Endodermal cell (in vitro differentiated cells): ENCODE measurements around the gene ANO3. TPM values are rescaled to one million over a fixed set of nuclear protein-coding genes. Genes with fewer than 3 reads are reported as not detected.

Experiments used
- DNase-seq: peaks from one replicate; pipeline ENCODE4 v3.0.0-alpha.2; 2017
- H3K27ac ChIP-seq: 2 replicates; pipeline ENCODE4 v1.5.1; 2013; ENCODE audit warnings: mild to moderate bottlenecking, low read depth, low read length, moderate library complexity
- H3K27me3 ChIP-seq: 2 replicates; pipeline ENCODE4 v1.6.1; 2013; ENCODE audit warnings: mild to moderate bottlenecking, low read length, moderate library complexity; ENCODE audit not compliant: insufficient read depth, control insufficient read depth, poor library complexity, severe bottlenecking
- H3K36me3 ChIP-seq: 2 replicates; pipeline ENCODE4 v1.7.0; 2013; ENCODE audit warnings: mild to moderate bottlenecking, low read length, moderate library complexity; ENCODE audit not compliant: control insufficient read depth, insufficient read depth
- H3K4me1 ChIP-seq: one replicate; pipeline ENCODE4 v1.7.0; 2013; ENCODE audit warnings: low read length; ENCODE audit not compliant: control insufficient read depth, insufficient read depth
- H3K4me3 ChIP-seq: 2 replicates; pipeline ENCODE4 v1.5.1; 2013; ENCODE audit warnings: mild to moderate bottlenecking, low read length, moderate library complexity
- H3K9ac ChIP-seq: 2 replicates; pipeline ENCODE4 v1.6.1; 2013; ENCODE audit warnings: mild to moderate bottlenecking, low read length, moderate library complexity; ENCODE audit not compliant: poor library complexity, severe bottlenecking; ENCODE audit errors: extremely low read depth
- H3K9me3 ChIP-seq: 2 replicates; pipeline ENCODE4 v1.6.1; 2013; ENCODE audit warnings: mild to moderate bottlenecking, low read length, moderate library complexity; ENCODE audit not compliant: control insufficient read depth
- H3K27ac Mint-ChIP-seq: 2 replicates; pipeline ENCODE4 v1.8.0; 2020; ENCODE audit warnings: mixed read lengths
- H3K27me3 Mint-ChIP-seq: 2 replicates; pipeline ENCODE4 v1.8.0; 2021; ENCODE audit warnings: mild to moderate bottlenecking, mixed read lengths; ENCODE audit not compliant: insufficient read depth
- H3K36me3 Mint-ChIP-seq: 2 replicates; pipeline ENCODE4 v1.8.0; 2020; ENCODE audit warnings: low read depth, mixed read lengths
- H3K4me1 Mint-ChIP-seq: 2 replicates; pipeline ENCODE4 v1.8.0; 2020; ENCODE audit warnings: mixed read lengths
- H3K4me3 Mint-ChIP-seq: 2 replicates; pipeline ENCODE4 v1.8.0; 2020; ENCODE audit warnings: mild to moderate bottlenecking, moderate library complexity, mixed read lengths
- H3K9me3 Mint-ChIP-seq: 2 replicates; pipeline ENCODE4 v1.8.0; 2020; ENCODE audit warnings: mild to moderate bottlenecking, mixed read lengths
- WGBS, 2 experiments: methylation state at CpG; one replicate each; pipeline versions ENCODE4 v1.1.5 to v1.1.7; 2013; ENCODE audit warnings: missing lambda C conversion rate in 2 of 2, mixed read lengths in 1 of 2; ENCODE audit not compliant: insufficient coverage in 1 of 2, insufficient read length in 1 of 2; 5-methylcytosine and 5-hydroxymethylcytosine counted together
- total RNA-seq, 2 donors: library from RNA; stranded (reverse); fragmentation: NEBNext Ultra II Directional in 1 of 2; extraction: Animal tissue kit (Norgen Biotek cat#: 25700) in 1 of 2; gene quantifications; 2 replicates in 1 of 2; 3 replicates in 1 of 2; pipeline ENCODE4 v1.2.1, GENCODE V29; 2021
- TF ChIP-seq, protein P1 (sequence below): fragments of 200-600 bp; sonication (generic); conservative IDR thresholded peaks from 2 replicates; pipeline ENCODE4 v1.5.0; 2021; ENCODE audit warnings: antibody characterized with exemption, mild to moderate bottlenecking

ANO3 gene
- total RNA-seq, 2 donors from 2014 or later, result not detected

DNA sequence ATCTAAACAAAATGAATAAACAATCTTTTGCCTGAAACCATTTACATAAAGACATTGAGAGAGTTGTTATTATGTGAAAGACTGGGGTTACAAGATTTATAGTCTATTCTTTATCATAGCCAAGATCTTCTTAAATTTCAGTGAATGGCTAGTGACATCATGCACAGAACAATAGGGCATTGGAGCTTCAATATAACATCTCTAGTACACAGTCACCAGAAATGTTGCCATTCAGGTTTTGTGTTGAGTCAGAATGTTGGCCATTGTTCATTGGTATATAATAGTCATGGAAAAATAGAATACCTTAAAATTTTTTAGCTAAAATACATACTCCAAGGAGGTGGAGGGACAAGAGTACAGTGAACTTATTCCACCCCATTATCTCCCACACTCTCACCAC lies 345.6 kb downstream of the ANO3 start:
- H3K27ac Mint-ChIP-seq, result no peak overlapping the region
- Histone ChIP-seq H3K36me3 (no peaks in the 10 kb centered on the region), H3K9ac (no peak overlapping the region), H3K4me3 (no peak overlapping the region), H3K27ac (no peak overlapping the region), H3K9me3 (no peaks in the 10 kb centered on the region), H3K4me1 (no peaks in the 10 kb centered on the region), H3K27me3 (peaks cover 86% of the 10 kb centered on the region)
- no peak overlapping the region for H3K4me3 Mint-ChIP-seq
- peaks cover 34% of the 10 kb centered on the region for H3K27me3 Mint-ChIP-seq
- H3K36me3 Mint-ChIP-seq, result no peaks in the 10 kb centered on the region
- TF ChIP-seq, protein P1, sequence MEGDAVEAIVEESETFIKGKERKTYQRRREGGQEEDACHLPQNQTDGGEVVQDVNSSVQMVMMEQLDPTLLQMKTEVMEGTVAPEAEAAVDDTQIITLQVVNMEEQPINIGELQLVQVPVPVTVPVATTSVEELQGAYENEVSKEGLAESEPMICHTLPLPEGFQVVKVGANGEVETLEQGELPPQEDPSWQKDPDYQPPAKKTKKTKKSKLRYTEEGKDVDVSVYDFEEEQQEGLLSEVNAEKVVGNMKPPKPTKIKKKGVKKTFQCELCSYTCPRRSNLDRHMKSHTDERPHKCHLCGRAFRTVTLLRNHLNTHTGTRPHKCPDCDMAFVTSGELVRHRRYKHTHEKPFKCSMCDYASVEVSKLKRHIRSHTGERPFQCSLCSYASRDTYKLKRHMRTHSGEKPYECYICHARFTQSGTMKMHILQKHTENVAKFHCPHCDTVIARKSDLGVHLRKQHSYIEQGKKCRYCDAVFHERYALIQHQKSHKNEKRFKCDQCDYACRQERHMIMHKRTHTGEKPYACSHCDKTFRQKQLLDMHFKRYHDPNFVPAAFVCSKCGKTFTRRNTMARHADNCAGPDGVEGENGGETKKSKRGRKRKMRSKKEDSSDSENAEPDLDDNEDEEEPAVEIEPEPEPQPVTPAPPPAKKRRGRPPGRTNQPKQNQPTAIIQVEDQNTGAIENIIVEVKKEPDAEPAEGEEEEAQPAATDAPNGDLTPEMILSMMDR, result no peak
- no peak for DNase-seq
- no peaks in the 10 kb centered on the region for H3K9me3 Mint-ChIP-seq
- no peaks in the 10 kb centered on the region for H3K4me1 Mint-ChIP-seq

DNA sequence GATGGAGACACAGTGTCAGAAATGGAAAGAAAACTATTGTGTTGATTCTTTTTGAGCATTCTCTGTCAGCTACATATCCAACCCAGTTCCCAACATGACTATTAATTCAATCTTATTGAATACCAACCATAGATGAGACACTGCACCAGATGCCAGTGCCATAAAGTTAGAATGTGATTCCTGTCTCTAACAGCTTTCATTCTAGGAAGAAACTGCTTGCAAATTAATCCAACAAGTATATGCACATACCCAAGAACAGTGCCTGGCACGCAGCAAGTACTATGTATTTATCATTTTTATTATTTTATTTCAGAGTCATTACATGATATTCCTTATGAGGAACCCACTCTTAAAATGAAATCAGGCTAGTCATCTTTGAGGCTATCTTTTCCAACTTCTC lies 355.4 kb downstream of the ANO3 start:
- H3K4me3 ChIP-seq, result no peak overlapping the region
- DNase-seq, result no peak
- H3K27me3 Mint-ChIP-seq, result no peaks in the 10 kb centered on the region
- no peak overlapping the region for H3K27ac ChIP-seq
- H3K9me3 ChIP-seq, result no peaks in the 10 kb centered on the region
- H3K4me1 ChIP-seq, result no peaks in the 10 kb centered on the region
- H3K36me3 ChIP-seq, result no peaks in the 10 kb centered on the region
- no peaks in the 10 kb centered on the region for H3K4me1 Mint-ChIP-seq
- TF ChIP-seq, protein P1, result no peak
- no peak overlapping the region for H3K9ac ChIP-seq
- WGBS, 2 experiments, result 50% methylated on average over 1 of the region's 1 CpG; no CpG with 5 or more reads in 1 of the 2 experiments
- no peak overlapping the region for H3K4me3 Mint-ChIP-seq
- H3K27me3 ChIP-seq, result no peaks in the 10 kb centered on the region
- H3K9me3 Mint-ChIP-seq, result no peaks in the 10 kb centered on the region
- no peak overlapping the region for H3K27ac Mint-ChIP-seq
- H3K36me3 Mint-ChIP-seq, result no peaks in the 10 kb centered on the region

DNA sequence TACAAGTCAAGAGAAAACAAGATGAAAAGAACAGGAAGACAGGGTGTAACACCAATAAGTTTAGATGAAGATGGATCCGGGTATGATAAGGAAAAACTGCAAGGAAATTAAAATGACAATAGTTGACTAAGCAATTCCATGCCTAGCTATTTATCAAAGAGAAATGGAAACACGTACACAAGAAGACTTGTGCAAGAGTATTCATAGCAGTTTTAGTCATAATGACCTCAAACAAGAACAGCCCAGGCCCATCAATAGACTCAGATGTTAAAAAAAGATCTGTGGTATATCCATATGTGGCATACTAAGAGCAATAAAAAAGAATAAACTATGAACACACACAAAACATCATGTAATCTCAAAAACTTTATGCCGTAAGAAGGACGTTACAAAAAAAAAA lies 356.8 kb downstream of the ANO3 start:
- Mint-ChIP-seq H3K4me3 (no peak overlapping the region), H3K36me3 (no peaks in the 10 kb centered on the region), H3K27me3 (no peaks in the 10 kb centered on the region), H3K27ac (no peak overlapping the region), H3K4me1 (no peaks in the 10 kb centered on the region), H3K9me3 (no peaks in the 10 kb centered on the region)
- Histone ChIP-seq H3K27me3 (no peaks in the 10 kb centered on the region), H3K4me3 (no peak overlapping the region), H3K9ac (no peak overlapping the region), H3K36me3 (no peaks in the 10 kb centered on the region), H3K27ac (no peak overlapping the region), H3K9me3 (no peaks in the 10 kb centered on the region), H3K4me1 (no peaks in the 10 kb centered on the region)
- WGBS, 2 experiments, result 92 to 95% methylated on average over 4 of the region's 4 CpGs
- TF ChIP-seq, protein P1, result no peak
- no peak for DNase-seq
